ENCODE data around the gene GPR33.
"Not testable (repeated sequence)": the region's sequence is repeated elsewhere in the genome, so short reads cannot be mapped to it uniquely, and the experiment has no call there.

The GPR33 gene

GRCh38 chr14:31487886-31488285, at the start of gene GPR33:
Gene GPR33, minus strand, starts transcription at chr14:31488039. Its CDS starts 4,074 bp downstream, at chr14:31483965.
- DNase-seq: no peak

- no peak for DNase-seq
These were observed 48.5 kb upstream of the GPR33 start for GRCh38 chr14:31536201-31536960.

GRCh38 chr14:31530136-31530535, 42.3 kb upstream of the GPR33 start:
- DNase-seq: no peak

- DNase-seq: no peak
These were observed 41.2 kb upstream of the GPR33 start for GRCh38 chr14:31529053-31529452.

GRCh38 chr14:31527546-31527945, 39.7 kb upstream of the GPR33 start:
- DNase-seq: no peak

- no peak for DNase-seq
These were observed 39.2 kb upstream of the GPR33 start for GRCh38 chr14:31527087-31527486.

- no peak for DNase-seq
These were observed 23.0 kb upstream of the GPR33 start for GRCh38 chr14:31510855-31511254.

- DNase-seq: peak; percentile 89
These were observed 22.4 kb upstream of the GPR33 start for GRCh38 chr14:31510222-31510621.

DNA sequence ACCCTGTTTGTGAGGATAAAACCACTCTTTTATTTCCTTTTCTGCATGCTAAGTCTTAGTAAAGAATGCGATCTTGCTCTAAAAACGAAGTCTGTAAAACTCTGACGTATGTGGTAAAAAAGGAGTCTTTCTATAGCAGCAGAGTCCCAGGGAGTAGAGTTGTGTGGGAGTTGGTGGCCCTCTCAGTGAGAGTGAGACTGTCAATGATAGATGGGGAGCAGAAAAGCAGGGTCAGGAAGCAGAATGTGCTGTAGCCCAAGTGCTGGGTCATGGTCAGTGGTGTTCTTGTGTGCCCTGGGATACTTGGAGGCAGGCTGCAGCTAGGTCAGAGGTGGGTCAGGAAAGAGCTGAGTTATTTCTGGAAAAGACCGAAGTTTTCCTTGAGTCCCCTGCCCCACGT, 20.3 kb upstream of the GPR33 start:
- no peak for DNase-seq

- no peak for DNase-seq
These were observed 17.6 kb upstream of the GPR33 start for GRCh38 chr14:31505411-31505810.

DNA sequence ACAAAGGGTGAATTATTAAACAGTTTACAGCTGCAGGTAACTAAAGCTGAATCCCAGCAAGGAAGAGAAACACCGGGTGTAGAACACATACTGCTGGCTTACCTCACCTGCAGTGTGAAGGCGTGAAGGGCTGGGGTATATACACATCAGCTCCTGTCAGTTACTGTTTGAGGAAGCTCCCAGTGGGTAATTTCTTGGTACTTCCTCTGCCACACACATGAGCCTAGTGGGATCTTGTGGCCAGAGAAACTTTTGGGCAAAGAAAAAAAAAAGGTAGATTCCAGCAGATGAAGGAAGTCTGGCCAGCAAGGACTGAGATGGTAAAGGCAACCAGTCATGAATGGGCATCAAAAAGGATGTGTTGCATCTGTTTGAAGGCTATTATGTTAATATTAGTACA, 14.0 kb upstream of the GPR33 start:
- DNase-seq: no peak

- no peak for DNase-seq
These were observed 5.1 kb upstream of the GPR33 start for GRCh38 chr14:31492759-31493498.

DNA sequence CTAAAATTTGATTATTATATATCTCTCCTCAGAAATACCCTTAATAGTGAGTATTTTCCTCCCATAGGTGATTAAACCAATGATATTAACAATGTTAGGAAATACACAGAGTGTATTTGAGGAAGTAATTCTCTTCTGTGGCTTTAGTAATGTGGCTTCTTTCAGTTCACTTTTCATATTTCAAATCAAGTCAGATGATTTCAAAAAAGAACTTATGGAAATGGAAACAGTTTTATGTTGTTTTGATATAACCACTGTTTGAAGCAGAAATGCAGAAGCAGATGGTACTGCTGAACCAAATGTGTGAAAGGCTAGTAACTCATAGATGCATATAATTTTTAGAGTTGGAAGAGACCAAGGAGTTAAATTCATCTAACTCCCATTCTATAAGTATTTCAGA, 1.9 kb upstream of the GPR33 start:
- DNase-seq: no peak

DNA sequence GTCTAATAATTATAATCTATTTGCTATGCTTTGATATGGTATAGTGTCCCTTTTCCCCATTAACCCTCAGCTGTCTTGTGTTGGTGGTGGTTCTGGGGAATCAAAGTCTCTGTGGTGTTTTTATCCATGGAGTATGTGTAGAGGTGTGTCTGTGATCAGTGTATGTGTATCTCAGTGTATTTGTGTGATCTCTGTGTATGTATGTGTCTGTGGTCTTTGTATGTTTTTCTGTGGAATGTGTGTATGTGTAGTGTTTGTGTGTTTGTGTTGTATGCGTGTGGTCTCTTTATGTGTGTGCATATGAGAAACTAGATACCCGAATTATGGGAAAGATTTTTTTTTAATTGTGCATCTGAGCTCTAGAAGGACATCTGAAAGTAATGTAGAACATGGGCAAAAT, 1.1 kb downstream of the GPR33 start:
- no peak for DNase-seq

GRCh38 chr14:31484754-31485153, 3.1 kb downstream of the GPR33 start:
- no peak for DNase-seq

DNA sequence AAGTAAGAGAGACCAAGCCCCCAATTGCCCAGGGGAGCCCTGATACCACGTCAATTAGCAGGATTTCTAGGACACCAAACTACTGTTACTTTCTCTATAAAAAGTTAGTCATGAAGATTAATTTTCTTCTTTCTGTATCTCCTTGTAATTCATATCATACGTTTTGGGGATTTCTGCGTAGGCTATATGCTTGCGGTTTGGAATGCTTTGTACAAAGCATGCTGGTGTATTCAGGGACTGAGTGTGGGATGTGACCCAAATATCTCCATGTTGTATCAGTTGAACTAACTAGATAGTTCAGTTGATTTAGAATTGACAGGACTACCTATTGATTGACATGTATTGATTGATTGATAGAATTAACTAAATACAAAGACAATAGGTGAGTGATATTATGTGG, 7.7 kb downstream of the GPR33 start:
- DNase-seq: no peak

DNA sequence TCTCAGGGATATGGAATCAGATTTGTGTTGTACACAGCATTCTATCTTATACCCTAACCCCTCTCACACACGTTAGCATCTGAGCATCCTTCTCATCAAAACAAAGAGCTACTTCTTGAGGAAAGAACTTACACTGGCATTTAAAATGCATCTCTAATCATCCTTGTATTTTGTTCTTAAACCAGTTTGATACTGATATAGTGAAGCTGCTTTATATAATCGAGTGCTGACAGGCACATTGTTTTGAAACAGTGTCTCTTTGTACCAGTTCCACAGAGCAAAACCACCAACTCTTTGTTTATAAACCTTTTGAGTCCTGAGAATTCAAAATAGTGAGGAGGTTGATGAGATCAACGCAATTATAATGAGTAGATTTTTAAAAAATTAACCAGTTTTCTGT, 8.8 kb downstream of the GPR33 start:
- DNase-seq: no peak

DNA sequence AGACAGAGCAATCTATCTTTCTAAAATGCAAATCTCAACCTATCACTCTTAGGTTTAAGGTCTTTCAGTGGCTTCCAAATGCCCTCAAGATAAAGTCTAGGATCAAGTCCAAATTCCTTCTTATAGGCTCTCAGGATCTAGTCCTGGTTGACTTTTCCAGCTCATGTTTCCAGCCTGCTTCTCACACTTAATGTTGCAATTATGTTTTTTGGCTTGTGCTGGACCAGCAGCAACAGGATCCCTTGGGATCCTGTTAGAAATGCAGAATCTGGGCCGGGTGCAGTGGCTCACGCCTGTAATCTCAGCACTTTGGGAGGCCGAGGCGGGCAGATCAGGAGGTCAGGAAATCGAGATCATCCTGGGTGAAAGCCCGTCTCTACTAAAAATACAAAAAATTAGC, 10.6 kb downstream of the GPR33 start:
- no peak for DNase-seq

DNA sequence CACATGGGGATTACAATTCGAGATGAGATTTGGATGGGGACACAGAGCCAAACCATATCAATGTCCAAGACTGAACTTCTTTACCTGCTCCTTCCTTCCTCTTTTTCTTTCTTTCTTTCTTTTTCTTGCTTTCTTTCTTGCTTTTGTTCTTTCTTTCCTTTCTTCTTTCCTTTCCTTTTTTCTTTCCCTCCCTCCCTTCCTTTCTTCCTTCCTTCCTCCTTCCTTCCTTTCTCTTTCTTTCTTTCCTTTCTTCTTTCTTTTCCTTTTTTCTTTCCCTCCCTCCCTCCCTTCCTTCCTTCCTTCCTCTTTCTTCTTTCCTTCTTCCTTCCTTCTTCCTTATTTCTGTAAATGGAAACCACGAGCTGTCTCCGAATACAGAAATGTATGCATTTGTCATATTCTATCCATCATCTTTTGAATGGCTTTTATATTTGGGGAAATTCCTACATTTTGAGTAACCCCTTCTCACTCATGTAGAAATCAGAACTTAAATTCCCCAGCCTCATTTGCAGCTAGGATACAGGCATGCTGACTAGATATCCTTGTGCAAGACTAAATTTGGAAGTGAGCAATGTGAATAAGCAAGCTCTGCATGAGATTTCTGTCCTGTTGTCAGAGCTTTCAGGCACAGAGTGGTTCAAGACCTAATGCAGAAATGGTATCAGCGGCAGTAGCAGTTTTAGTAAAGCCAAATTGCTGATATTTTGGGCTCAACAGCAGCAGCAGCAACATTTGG, 11.5 kb downstream of the GPR33 start:
- no peak for DNase-seq

GRCh38 chr14:31466554-31466953, 21.3 kb downstream of the GPR33 start:
- no peak for DNase-seq

- no peak for DNase-seq
These were observed 22.7 kb downstream of the GPR33 start for GRCh38 chr14:31465111-31465510.

GRCh38 chr14:31462450-31462849, 25.4 kb downstream of the GPR33 start:
- DNase-seq: not testable (repeated sequence)

DNA sequence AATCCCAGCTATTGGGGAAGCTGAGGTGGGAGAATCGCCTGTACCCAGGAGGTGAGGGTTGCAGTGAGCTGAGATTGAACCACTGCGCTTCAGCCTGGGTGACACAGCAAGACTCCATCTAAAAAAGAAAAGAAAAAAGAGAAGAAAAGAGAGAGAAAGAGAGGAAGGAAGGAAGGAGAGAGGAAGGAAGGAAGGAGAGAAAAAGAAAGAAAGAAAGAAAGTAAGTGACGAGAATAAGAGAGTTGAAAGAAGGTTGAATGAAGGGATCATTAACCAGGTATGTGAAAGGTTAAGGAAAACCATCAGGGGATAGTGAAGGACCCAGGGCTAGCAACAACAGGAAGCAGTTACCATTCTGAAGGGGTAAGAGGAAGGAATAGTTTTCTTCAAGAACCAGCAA, 26.3 kb downstream of the GPR33 start:
- no peak for DNase-seq
